HEK293 (cell line): ENCODE results near the gene GTF2IRD1.
"Not testable (repeated sequence)": the region's sequence is repeated elsewhere in the genome, so short reads cannot be mapped to it uniquely, and the experiment has no call there.

Source experiments
- CTCF ChIA-PET: fragments of 350-600 bp; formaldehyde crosslinking; extraction: SDS; loops from one replicate; lab custom pipeline; 2021; ENCODE audit warnings: antibody characterized with exemption; lab: Yijun Ruan, JAX
- POLR2A ChIA-PET: fragments of 300-600 bp; formaldehyde crosslinking; extraction: SDS; loops from one replicate; lab custom pipeline; 2020; ENCODE audit warnings: antibody characterized with exemption, inconsistent platforms; lab: Yijun Ruan, JAX
- H3K27ac ChIP-seq: fragments of 200-500 bp; sonication (Bioruptor generic); 2 replicates; pipeline ENCODE4 v1.5.1; 2014; ENCODE audit warnings: low read depth, low read length, control low read depth, inconsistent platforms; ENCODE audit errors: extremely low read depth
- H3K36me3 ChIP-seq, 2 experiments: fragments of 200-500 bp in 1 of 2; sonication (Bioruptor generic) in 1 of 2; 1 replicate in 1 of 2; 2 replicates in 1 of 2; pipeline ENCODE4 v1.5.1; 2014 to 2017; ENCODE audit warnings: inconsistent platforms in 2 of 2, low read length in 2 of 2; ENCODE audit not compliant: control insufficient read depth in 2 of 2, insufficient read depth in 1 of 2
- H3K4me1 ChIP-seq: fragments of 200-500 bp; sonication (Bioruptor generic); 2 replicates; pipeline ENCODE4 v1.5.1; 2014; ENCODE audit warnings: mild to moderate bottlenecking, low read length, inconsistent platforms; ENCODE audit not compliant: control insufficient read depth, insufficient read depth
- H3K4me3 ChIP-seq: 2 replicates; pipeline ENCODE4 v1.5.1; 2011; ENCODE audit warnings: low read depth, mild to moderate bottlenecking, control low read depth, low read length, moderate library complexity
- H3K9me3 ChIP-seq: fragments of 200-500 bp; sonication (Bioruptor generic); 2 replicates; pipeline ENCODE4 v1.5.1; 2014; ENCODE audit warnings: low read depth, low read length, inconsistent platforms; ENCODE audit not compliant: control insufficient read depth, insufficient read depth
- PRDM1 ChIP-seq: fragments of 450-650 bp; formaldehyde crosslinking; IDR thresholded peaks from 2 replicates; pipeline ENCODE4; 2016; ENCODE audit warnings: missing biosample characterization, missing genetic modification characterization
- REPIN1 ChIP-seq: fragments of 450-650 bp; formaldehyde crosslinking; IDR thresholded peaks from 2 replicates; pipeline ENCODE4 v1.5.1; 2017; ENCODE audit warnings: missing biosample characterization, missing genetic modification characterization, low read depth
- ZNF121 ChIP-seq: fragments of 450-650 bp; formaldehyde crosslinking; IDR thresholded peaks from 2 replicates; pipeline ENCODE4 v1.5.1; 2016; ENCODE audit warnings: missing biosample characterization, missing genetic modification characterization
- ZNF16 ChIP-seq: fragments of 450-650 bp; formaldehyde crosslinking; IDR thresholded peaks from 2 replicates; pipeline ENCODE4 v1.5.1; 2016; ENCODE audit warnings: low read depth, missing biosample characterization, missing genetic modification characterization
- ZNF239 ChIP-seq: fragments of 450-650 bp; formaldehyde crosslinking; IDR thresholded peaks from 2 replicates; pipeline ENCODE4 v1.5.1; 2016; ENCODE audit warnings: missing biosample characterization, missing genetic modification characterization
- ZNF366 ChIP-seq: fragments of 450-650 bp; formaldehyde crosslinking; conservative IDR thresholded peaks from 2 replicates; pipeline ENCODE4 v1.5.1; 2016; ENCODE audit warnings: missing biosample characterization, missing genetic modification characterization
- ZNF600 ChIP-seq: fragments of 450-650 bp; formaldehyde crosslinking; IDR thresholded peaks from 2 replicates; pipeline ENCODE4 v1.5.1; 2016; ENCODE audit warnings: missing biosample characterization, missing genetic modification characterization
- ZNF658 ChIP-seq: fragments of 450-650 bp; formaldehyde crosslinking; IDR thresholded peaks from 2 replicates; pipeline ENCODE4; 2016; ENCODE audit warnings: missing biosample characterization, missing genetic modification characterization
- TF ChIP-seq, protein P1 (sequence below): fragments of 450-650 bp; formaldehyde crosslinking; IDR thresholded peaks from 2 replicates; pipeline ENCODE4 v1.5.1; 2016; ENCODE audit warnings: missing biosample characterization, missing genetic modification characterization, low read depth
- TF ChIP-seq, protein P2 (sequence below): fragments of 450-650 bp; formaldehyde crosslinking; IDR thresholded peaks from 2 replicates; pipeline ENCODE4 v1.5.1; 2016; ENCODE audit warnings: missing biosample characterization, missing genetic modification characterization
- TF ChIP-seq, protein P3 (sequence below): fragments of 450-650 bp; formaldehyde crosslinking; IDR thresholded peaks from 2 replicates; pipeline ENCODE4 v1.5.1; 2016; ENCODE audit warnings: missing biosample characterization, missing genetic modification characterization, borderline replicate concordance

GTF2IRD1 gene

DNA sequence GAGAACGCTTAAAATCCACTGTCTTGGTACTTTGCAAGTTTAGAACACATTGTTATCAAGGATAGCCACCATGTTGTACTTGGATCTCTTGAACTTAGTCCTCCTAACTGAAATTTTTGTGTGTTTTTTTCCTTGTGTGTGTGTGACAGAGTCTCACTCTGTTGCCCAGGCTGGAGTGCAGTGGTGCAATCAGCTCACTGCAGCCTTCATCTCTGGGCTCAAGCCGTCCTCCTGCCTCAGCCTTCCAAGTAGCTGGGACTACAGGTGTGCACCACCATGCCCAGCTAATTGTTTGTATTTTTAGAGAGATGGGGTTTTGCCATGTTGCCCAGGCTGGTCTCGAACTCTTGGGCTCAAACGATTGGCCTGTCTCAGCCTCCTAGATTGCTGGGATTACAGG, 34.5 kb upstream of the GTF2IRD1 start:
- H3K36me3 ChIP-seq = not testable (repeated sequence)

DNA sequence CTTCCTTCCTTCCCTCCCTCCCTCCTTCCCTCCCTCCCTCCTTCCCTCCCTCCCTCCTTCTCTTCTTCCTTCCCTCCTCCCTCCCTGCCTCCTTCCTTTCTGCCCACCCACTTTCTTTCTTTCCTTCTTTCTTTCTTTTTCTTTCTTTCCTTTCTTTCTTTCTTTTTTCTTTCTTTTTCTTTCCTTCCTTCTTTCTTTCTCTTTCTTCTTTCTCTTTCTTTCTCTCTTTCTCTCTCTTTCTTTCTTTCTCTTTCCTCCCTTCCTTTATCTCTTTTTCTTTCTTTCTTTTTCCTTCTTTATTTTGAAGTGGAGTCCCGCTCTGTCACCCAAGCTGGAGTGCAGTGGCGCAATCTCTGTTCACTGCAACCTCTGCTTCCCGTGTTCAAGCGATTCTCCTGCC, 33.7 kb upstream of the GTF2IRD1 start:
- ChIA-PET POLR2A (no interaction called here), CTCF (interaction anchor here (0.8 to 2.0 kb wide), 4 partner anchors 19 to 518 kb away, joined by 4 to 12 read pairs (median 8); no protein-coding TSS in a partner anchor)
- Histone ChIP-seq H3K9me3 (no peaks in the 10 kb centered on the region), H3K4me3 (no peak overlapping the region), H3K4me1 (no peaks in the 10 kb centered on the region), H3K36me3 (no peaks in the 10 kb centered on the region), H3K27ac (no peak overlapping the region)
- 0 out of 2 replicates have a peak, but pooled peaks have one; percentile 25 for TF ChIP-seq PRDM1 (tag by site-specific recombination)
- peak; percentile 86 for TF ChIP-seq ZNF366 (tag by site-specific recombination)
- TF ChIP-seq REPIN1 (tag by site-specific recombination) = no peak

More for the DNA sequence above, 34.5 kb upstream of the GTF2IRD1 start:
- CTCF ChIA-PET = interaction anchor here (0.7 to 2.0 kb wide), 5 partner anchors 9 to 298 kb away, joined by 3 to 12 read pairs (median 4); no protein-coding TSS in a partner anchor
- H3K9me3 ChIP-seq, H3K4me3 ChIP-seq, POLR2A ChIA-PET, H3K27ac ChIP-seq, H3K4me1 ChIP-seq: not testable (repeated sequence)
- peak; percentile 44; the same call in 1 of the 2 replicates for TF ChIP-seq ZNF121

DNA sequence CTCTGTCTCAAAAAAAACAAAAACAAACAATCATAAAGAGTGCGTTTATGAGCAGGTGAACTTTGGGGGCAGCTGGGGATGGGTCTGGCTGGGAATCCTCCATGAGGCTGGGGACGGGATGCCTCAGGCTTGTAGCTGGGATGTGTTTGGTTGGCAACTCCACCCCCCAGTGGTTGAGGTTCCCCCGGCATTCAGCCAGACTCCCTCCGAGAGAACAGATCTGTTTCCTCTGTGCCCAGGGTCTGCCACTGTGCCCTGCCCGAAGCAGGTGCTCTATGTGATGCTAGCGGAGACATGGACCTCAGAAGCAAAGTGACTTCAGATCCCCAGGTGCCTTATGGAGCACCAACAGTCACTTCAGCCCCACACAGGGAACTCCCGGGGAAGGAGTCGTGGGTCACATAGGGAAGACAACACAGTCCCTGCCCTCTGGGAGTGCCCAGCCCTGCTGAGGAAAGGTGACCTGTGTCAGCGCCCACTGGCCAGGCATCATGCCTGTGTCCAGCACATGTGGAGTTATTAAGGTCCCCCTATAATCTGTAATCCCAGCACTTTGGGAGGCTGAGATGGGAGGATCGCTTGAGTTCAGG, 29.3 kb upstream of the GTF2IRD1 start:
- POLR2A ChIA-PET = no interaction called here
- CTCF ChIA-PET = interaction anchor here (1.1 kb wide), 1 partner anchor 11 kb away, joined by 5 read pairs; no protein-coding TSS in a partner anchor
- H3K4me3 ChIP-seq = no peak overlapping the region

DNA sequence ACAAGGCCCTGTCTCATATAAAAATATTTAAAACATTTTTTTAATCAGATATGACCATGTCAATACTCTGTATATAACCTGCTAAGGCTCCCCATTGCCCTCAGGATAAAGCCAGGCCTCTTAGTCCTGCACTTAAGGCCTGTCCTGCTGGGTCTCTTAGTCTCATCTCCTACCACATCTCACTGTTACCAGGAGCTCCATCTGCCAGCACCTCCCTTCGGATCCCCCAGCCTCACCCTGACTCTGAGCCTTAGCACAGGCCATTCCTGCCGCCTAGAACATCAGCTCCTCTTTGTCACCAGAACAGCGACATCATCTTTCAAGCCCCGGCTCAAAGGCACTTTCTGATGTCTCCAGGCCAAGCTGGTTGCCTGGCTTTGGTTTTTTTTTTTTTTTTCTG, 25.7 kb upstream of the GTF2IRD1 start:
- ChIA-PET POLR2A (no interaction called here), CTCF (interaction anchor here (1.1 to 1.6 kb wide), 4 partner anchors 9 to 21 kb away, joined by 5 to 7 read pairs (median 5); no protein-coding TSS in a partner anchor)

More for the DNA sequence above, 29.3 kb upstream of the GTF2IRD1 start:
- H3K36me3 ChIP-seq = no peaks in the 10 kb centered on the region
- TF ChIP-seq, protein P1, sequence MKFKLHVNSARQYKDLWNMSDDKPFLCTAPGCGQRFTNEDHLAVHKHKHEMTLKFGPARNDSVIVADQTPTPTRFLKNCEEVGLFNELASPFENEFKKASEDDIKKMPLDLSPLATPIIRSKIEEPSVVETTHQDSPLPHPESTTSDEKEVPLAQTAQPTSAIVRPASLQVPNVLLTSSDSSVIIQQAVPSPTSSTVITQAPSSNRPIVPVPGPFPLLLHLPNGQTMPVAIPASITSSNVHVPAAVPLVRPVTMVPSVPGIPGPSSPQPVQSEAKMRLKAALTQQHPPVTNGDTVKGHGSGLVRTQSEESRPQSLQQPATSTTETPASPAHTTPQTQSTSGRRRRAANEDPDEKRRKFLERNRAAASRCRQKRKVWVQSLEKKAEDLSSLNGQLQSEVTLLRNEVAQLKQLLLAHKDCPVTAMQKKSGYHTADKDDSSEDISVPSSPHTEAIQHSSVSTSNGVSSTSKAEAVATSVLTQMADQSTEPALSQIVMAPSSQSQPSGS = no peak
- TF ChIP-seq, protein P2, sequence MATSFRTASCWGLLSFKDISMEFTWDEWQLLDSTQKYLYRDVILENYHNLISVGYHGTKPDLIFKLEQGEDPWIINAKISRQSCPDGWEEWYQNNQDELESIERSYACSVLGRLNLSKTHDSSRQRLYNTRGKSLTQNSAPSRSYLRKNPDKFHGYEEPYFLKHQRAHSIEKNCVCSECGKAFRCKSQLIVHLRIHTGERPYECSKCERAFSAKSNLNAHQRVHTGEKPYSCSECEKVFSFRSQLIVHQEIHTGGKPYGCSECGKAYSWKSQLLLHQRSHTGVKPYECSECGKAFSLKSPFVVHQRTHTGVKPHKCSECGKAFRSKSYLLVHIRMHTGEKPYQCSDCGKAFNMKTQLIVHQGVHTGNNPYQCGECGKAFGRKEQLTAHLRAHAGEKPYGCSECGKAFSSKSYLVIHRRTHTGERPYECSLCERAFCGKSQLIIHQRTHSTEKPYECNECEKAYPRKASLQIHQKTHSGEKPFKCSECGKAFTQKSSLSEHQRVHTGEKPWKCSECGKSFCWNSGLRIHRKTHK (tag by site-specific recombination) = no peak
- no peak for TF ChIP-seq ZNF658
- TF ChIP-seq, all 188 proteins: peak for 0
- Histone ChIP-seq H3K27ac (no peak overlapping the region), H3K4me1 (no peaks in the 10 kb centered on the region), H3K9me3 (no peaks in the 10 kb centered on the region)

More for the DNA sequence above, 25.7 kb upstream of the GTF2IRD1 start:
- TF ChIP-seq ZNF600 (0 out of 2 replicates have a peak, but pooled peaks have one; percentile 22), ZNF16 (peak; percentile 56; the same call in 1 of the 2 replicates), ZNF239 (tag by site-specific recombination) (no peak)
- TF ChIP-seq, protein P3, sequence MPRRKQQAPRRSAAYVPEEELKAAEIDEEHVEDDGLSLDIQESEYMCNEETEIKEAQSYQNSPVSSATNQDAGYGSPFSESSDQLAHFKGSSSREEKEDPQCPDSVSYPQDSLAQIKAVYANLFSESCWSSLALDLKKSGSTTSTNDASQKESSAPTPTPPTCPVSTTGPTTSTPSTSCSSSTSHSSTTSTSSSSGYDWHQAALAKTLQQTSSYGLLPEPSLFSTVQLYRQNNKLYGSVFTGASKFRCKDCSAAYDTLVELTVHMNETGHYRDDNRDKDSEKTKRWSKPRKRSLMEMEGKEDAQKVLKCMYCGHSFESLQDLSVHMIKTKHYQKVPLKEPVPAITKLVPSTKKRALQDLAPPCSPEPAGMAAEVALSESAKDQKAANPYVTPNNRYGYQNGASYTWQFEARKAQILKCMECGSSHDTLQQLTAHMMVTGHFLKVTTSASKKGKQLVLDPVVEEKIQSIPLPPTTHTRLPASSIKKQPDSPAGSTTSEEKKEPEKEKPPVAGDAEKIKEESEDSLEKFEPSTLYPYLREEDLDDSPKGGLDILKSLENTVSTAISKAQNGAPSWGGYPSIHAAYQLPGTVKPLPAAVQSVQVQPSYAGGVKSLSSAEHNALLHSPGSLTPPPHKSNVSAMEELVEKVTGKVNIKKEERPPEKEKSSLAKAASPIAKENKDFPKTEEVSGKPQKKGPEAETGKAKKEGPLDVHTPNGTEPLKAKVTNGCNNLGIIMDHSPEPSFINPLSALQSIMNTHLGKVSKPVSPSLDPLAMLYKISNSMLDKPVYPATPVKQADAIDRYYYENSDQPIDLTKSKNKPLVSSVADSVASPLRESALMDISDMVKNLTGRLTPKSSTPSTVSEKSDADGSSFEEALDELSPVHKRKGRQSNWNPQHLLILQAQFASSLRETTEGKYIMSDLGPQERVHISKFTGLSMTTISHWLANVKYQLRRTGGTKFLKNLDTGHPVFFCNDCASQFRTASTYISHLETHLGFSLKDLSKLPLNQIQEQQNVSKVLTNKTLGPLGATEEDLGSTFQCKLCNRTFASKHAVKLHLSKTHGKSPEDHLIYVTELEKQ (tag by site-specific recombination) = no peak
- Histone ChIP-seq H3K4me1 (no peaks in the 10 kb centered on the region), H3K27ac (no peak overlapping the region), H3K36me3 (no peaks in the 10 kb centered on the region), H3K9me3 (no peaks in the 10 kb centered on the region), H3K4me3 (no peak overlapping the region)
